Gastroesophageal sphincter (tissue), 4 donors: Measurements from ENCODE around the gene HPCA. TPM values are rescaled to one million over a fixed set of nuclear protein-coding genes. Genes with fewer than 3 reads are reported as not detected.

Source experiments
- ATAC-seq: fragments of 150-250 bp; one replicate; pipeline ENCODE4 v1.9.1; 2016; ENCODE audit warnings: mild to moderate bottlenecking, moderate library complexity
- H3K27ac ChIP-seq, 4 donors: fragments of 200-600 bp; sonication (generic) in 3 of 4; 1 replicate in 3 of 4; 2 replicates in 1 of 4; pipeline ENCODE4 v1.5.1; 2016 to 2019
- H3K27me3 ChIP-seq: fragments of 200-600 bp; sonication (generic); one replicate; pipeline ENCODE4 v1.5.1; 2019
- H3K36me3 ChIP-seq, 2 donors: fragments of 200-600 bp; sonication (generic); one replicate each; pipeline ENCODE4 v1.5.1; 2019; ENCODE audit warnings: control low read depth in 1 of 2
- H3K4me1 ChIP-seq, 3 donors: fragments of 200-600 bp; sonication (generic); 1 replicate in 2 of 3; 2 replicates in 1 of 3; pipeline ENCODE4 v1.5.1; 2016 to 2019; ENCODE audit warnings: control low read depth in 2 of 3
- H3K4me3 ChIP-seq, 2 donors: fragments of 200-600 bp; sonication (generic); one replicate each; pipeline ENCODE4 v1.5.1; 2019; ENCODE audit warnings: mild to moderate bottlenecking in 1 of 2, moderate library complexity in 1 of 2
- H3K9me3 ChIP-seq, 3 donors: fragments of 200-600 bp; sonication (generic); one replicate each; pipeline ENCODE4 v1.5.1; 2017 to 2019; ENCODE audit warnings: control low read depth in 2 of 3
- EP300 ChIP-seq: sonication (generic); formaldehyde crosslinking; IDR thresholded peaks from one replicate; pipeline ENCODE4 v1.6.1; 2017; ENCODE audit warnings: antibody characterized with exemption, mild to moderate bottlenecking
- POLR2A ChIP-seq, 2 donors: fragments of 450-650 bp; IDR thresholded peaks; one replicate each; pipeline ENCODE4 v1.6.1; 2017; ENCODE audit warnings: antibody characterized with exemption in 2 of 2, mild to moderate bottlenecking in 2 of 2, moderate library complexity in 1 of 2
- POLR2AphosphoS5 ChIP-seq: sonication (generic); formaldehyde crosslinking; IDR thresholded peaks from one replicate; pipeline ENCODE4 v1.6.1; 2017; ENCODE audit warnings: antibody characterized with exemption
- WGBS, 2 donors: methylation state at CpG; one replicate each; pipeline ENCODE4 v1.1.5; 2018; ENCODE audit warnings: low coverage in 1 of 2; 5-methylcytosine and 5-hydroxymethylcytosine counted together
- total RNA-seq, 4 donors: library from RNA; depleted of rRNA; stranded (reverse); fragments of >200 nt; gene quantifications; one replicate each; pipeline ENCODE4 v1.1.0, GENCODE V29; 2016
- TF ChIP-seq, protein P1 (sequence below), 4 experiments: fragments of 200-600 bp in 2 of 4; fragments of 450-650 bp in 2 of 4; sonication (generic) in 1 of 4; IDR thresholded peaks; one replicate each; pipeline ENCODE4 v1.5.1; 2017 to 2019; ENCODE audit warnings: antibody characterized with exemption in 4 of 4, mild to moderate bottlenecking in 2 of 4, moderate library complexity in 2 of 4

Gene HPCA
- total RNA-seq, 4 donors from 2014 or later = 0.58 TPM; not detected in 3

DNA sequence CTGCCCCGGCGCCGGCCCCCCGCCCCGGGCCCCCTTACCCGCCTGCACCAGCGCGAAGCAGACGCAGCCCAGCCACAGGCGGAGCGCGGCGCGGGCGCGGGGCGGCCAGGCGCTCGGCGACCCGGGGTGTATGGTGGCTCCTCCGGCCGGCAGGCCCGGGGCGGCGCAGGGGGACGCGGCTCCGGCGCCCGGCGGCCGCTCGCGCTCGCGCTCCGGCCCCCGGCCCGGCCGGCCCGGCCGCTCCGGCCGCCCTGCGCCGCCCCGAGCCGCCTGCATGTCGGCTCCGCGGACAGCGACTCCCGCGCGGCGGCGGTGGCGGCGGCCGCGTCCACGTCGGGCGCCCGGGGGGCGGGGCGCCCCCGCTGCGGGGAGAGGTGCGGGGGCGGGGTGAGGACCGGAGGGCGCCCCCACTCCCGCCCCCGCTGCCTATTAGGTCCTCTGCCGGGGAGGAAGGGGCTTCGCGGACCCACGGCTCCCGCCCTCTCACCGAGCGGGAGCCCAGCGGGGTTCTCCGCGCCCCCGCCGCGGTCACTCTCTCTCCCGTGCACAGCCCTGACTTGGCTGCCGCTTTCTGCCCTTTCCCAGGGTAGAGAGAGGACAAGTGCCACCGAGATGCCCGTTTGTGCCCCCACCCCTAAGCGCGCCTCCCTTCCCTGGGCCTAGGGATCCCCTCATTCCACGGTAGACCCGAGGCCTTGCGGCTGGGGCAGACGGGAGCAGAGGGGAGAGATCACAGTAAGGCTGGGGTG, 15.5 kb upstream of the HPCA start, which contains the start of gene FNDC5:
FNDC5 (minus strand) TSS at position 298 of the 749 bp plus-strand sequence.
- peak; percentile 65 for ATAC-seq
- H3K36me3 ChIP-seq = peaks cover 0 to 13% of the 10 kb centered on the region in 2 donors
- peak within 1 kb of the TSS; percentile 46 to 61 for H3K4me3 ChIP-seq
- H3K27me3 ChIP-seq = peaks cover 7% of the 10 kb centered on the region
- H3K9me3 ChIP-seq = no peaks in the 10 kb centered on the region
- peak within 1 kb of the TSS in 3 of 4 donors; percentile 63 to 71 (median 66) for H3K27ac ChIP-seq
- WGBS, 2 donors = 0% methylated on average over 8 of the region's 99 CpGs; no CpG with 5 or more reads in 1 of the 2 donors
- H3K4me1 ChIP-seq = peaks cover 0 to 42% (median 17%) of the 10 kb centered on the region in 3 donors
- TF ChIP-seq POLR2AphosphoS5 = no peak
- no peak for TF ChIP-seq EP300
- TF ChIP-seq, protein P1, sequence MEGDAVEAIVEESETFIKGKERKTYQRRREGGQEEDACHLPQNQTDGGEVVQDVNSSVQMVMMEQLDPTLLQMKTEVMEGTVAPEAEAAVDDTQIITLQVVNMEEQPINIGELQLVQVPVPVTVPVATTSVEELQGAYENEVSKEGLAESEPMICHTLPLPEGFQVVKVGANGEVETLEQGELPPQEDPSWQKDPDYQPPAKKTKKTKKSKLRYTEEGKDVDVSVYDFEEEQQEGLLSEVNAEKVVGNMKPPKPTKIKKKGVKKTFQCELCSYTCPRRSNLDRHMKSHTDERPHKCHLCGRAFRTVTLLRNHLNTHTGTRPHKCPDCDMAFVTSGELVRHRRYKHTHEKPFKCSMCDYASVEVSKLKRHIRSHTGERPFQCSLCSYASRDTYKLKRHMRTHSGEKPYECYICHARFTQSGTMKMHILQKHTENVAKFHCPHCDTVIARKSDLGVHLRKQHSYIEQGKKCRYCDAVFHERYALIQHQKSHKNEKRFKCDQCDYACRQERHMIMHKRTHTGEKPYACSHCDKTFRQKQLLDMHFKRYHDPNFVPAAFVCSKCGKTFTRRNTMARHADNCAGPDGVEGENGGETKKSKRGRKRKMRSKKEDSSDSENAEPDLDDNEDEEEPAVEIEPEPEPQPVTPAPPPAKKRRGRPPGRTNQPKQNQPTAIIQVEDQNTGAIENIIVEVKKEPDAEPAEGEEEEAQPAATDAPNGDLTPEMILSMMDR (IDR thresholded peaks at IDR 0.05) = no peak
- TF ChIP-seq POLR2A (IDR thresholded peaks at IDR 0.05) = no peak

DNA sequence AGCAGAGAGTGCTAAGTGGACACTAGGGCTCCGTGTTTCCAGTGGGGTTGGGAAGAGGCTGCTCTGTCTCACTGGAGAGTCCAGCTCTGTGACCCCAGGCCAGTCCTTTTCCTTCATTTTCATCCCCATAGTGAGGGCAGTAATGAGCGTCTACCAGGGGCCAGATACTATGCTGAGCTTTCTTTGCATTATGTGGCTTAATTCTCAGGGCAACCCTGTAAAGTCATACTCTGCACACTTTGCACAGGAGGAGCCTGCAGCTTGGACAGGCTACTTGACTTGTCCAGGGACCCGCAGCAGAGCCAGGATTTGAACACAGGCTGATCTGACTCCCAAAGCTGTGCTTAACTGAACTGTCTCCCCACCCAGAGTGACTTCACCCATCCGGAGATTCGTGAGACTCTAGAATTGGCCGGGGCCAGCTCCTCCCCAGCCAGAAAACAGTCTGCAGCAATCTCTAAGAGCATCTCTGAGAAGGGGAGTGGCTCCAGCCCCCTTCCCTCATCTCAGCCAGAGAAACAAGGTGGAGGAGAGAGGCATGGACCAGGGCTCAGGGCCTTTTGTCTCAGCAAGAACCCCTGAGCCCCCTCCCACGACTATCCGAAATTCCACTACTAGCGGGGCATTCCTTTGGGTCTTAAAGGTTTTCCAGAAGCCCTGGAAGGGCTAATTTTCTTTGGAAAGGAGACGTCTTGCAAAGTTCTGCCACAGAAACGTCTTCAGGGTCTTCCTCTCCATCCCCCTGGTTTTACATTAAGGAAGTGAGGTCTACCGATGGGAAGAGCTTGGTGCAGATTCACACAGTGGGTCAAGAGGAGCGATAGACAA, 14.7 kb upstream of the HPCA start:
- H3K27ac ChIP-seq = peak overlapping the region in 3 of 4 donors; percentile 63 to 71 (median 66)
- peaks cover 0 to 13% of the 10 kb centered on the region in 2 donors for H3K36me3 ChIP-seq
- WGBS, 2 donors = 42 to 65% methylated on average over 4 to 7 of the region's 13 CpGs
- peaks cover 7% of the 10 kb centered on the region for H3K27me3 ChIP-seq
- peak; percentile 43 for ATAC-seq
- H3K4me3 ChIP-seq = peak overlapping the region; percentile 46 to 61
- peaks cover 0 to 37% (median 17%) of the 10 kb centered on the region in 3 donors for H3K4me1 ChIP-seq
- TF ChIP-seq EP300 (no peak), POLR2A (IDR thresholded peaks at IDR 0.05) (no peak), POLR2AphosphoS5 (no peak)
- TF ChIP-seq, protein P1 (IDR thresholded peaks at IDR 0.05) = no peak
- no peaks in the 10 kb centered on the region for H3K9me3 ChIP-seq

DNA sequence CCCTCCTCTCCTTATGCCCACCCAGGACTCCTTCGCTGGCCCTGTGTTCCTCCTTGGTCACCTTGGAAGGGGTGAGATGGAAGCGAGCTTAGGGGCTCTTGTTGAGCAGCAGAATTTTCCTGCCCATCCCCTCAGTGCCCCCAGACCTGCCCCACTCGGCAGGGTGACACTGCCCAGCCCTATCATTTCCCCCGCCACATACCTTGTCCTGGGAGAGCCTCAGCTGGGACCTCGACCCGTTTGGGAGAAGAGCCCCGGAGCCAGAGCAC, 14.2 kb upstream of the HPCA start:
- peaks cover 0 to 42% (median 17%) of the 10 kb centered on the region in 3 donors for H3K4me1 ChIP-seq
- TF ChIP-seq POLR2AphosphoS5 (no peak), POLR2A (IDR thresholded peaks at IDR 0.05) (no peak)
- TF ChIP-seq, protein P1 (IDR thresholded peaks at IDR 0.05) = no peak
- H3K4me3 ChIP-seq = peak overlapping the region in 1 of 2 donors; percentile 25
- no peak for ATAC-seq
- peaks cover 0 to 13% of the 10 kb centered on the region in 2 donors for H3K36me3 ChIP-seq
- no peaks in the 10 kb centered on the region for H3K9me3 ChIP-seq
- H3K27ac ChIP-seq = peak overlapping the region in 3 of 4 donors; percentile 17 to 71 (median 63)
- peaks cover 7% of the 10 kb centered on the region for H3K27me3 ChIP-seq
- 25 to 100% methylated on average over 1 to 5 of the region's 7 CpGs for WGBS, 2 donors

DNA sequence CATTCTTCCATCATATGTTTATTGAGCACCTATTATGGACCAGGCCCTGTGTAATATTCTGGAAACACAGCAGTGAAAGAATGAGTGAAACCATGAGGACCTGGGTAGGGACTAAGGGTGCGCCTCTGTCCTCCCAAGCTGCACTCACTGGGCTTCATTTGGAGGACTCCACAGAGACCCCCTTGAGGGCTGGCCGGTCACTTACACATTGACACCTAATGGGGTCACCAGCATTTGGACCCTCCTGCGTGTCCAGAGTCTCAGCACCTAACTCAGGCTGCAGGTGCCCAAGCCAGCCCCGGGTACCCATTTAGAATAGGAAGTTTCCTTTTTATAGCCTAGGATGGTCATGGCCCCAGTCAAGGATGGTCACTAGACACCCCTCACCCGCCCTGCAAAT, 12.8 kb upstream of the HPCA start:
- Histone ChIP-seq H3K27me3 (peaks cover 7% of the 10 kb centered on the region), H3K27ac (no peak overlapping the region), H3K36me3 (peaks cover 0 to under 1% of the 10 kb centered on the region in 2 donors), H3K9me3 (no peaks in the 10 kb centered on the region), H3K4me1 (peaks cover 0 to 56% (median 21%) of the 10 kb centered on the region in 3 donors), H3K4me3 (no peak overlapping the region)
- 82 to 85% methylated on average over 2 to 5 of the region's 5 CpGs for WGBS, 2 donors
- ATAC-seq = no peak
- TF ChIP-seq, protein P1 (IDR thresholded peaks at IDR 0.05) = no peak
- no peak for TF ChIP-seq POLR2A (IDR thresholded peaks at IDR 0.05)
- TF ChIP-seq POLR2AphosphoS5 = no peak
- TF ChIP-seq EP300 = no peak
